Central memory CD4-positive, alpha-beta T cell (primary cell): ENCODE data around the gene TNIP1.
A peak's percentile ranks its signal among the peaks of the same experiment; 100 is the strongest.

Source experiments
- DNase-seq: peaks from one replicate; pipeline ENCODE4 v3.0.0; 2022

Gene TNIP1

DNA sequence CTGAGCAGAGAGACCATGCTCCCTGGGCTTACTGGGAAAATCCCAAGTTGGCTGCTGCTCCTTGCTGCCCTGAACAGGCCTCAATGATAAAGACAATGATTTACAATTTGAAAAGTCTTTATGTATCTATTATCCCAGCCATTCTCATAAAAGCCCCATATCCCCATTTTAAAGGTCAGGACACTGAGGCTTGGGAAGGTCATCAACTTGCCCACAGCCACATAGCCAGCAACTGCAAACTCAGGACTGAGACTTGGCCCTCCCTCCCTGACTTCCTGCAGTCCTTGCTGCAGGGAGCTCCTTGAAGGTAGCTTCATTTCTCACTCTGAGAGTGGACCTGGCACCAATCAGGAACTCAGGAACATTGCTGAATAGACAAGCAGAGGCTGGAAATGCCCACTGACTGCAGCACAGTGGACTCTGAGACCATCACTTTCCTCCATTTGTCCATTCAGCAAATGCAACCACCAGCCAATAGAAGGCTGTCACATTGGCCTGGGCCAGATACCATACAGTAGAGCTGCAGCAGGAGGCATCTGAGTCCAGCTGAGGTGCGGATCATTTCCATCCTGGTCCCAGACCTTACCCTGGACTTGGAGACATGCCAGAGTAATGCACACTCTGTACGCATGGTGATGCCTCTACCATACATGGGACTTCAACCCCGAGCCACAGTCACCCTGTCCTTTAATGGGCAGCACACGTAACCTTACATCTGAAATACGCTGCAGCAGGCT, 18.3 kb downstream of the TNIP1 start:
- DNase-seq = no peak

DNA sequence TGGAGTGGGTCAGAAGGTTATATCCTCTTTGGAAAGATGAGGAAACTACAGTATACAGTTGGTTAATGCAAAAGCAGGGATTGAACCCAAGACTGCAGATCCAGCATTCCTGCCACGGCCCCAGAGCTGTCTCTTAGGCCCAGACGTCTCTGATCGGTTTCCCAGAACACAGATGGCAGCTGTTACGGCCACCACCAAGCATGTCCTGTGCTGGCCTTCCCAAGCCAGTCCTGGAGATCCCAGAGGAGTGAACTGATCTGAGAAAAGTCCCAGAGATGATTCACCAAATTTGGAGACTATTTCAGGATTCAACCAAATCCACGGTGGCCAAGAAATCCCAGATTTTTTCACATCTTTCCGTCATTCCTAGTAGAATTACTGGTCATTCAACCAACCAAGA, 20.1 kb downstream of the TNIP1 start:
- DNase-seq = no peak

DNA sequence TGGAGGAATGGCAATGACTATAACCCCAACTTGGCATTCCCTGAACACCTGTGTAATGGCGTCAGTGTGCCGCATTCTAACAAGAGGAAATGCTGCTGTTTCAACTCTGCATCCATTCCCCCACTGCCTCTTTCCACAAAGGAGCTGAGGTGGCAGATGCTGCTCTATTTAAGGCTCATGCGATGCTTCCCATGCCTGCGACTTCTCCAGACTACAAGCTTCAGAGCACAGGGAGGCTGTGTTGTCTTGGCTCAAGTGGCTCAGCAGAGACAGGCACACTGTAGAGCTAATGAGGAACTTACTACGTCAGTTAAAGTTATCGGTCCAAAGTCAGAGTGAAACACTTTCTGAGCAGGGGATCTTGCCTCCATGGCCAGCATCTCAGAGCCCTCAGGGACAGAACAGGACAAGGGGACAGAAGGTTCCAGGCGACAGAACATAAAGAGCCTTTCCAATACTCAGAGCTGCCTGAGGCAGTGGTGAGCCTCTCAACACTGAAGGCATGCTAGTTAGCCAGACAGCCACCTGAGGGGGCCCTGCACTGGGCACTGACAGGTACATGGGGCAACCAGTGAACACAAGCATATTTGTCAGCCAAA, 21.8 kb downstream of the TNIP1 start:
- DNase-seq = no peak

DNA sequence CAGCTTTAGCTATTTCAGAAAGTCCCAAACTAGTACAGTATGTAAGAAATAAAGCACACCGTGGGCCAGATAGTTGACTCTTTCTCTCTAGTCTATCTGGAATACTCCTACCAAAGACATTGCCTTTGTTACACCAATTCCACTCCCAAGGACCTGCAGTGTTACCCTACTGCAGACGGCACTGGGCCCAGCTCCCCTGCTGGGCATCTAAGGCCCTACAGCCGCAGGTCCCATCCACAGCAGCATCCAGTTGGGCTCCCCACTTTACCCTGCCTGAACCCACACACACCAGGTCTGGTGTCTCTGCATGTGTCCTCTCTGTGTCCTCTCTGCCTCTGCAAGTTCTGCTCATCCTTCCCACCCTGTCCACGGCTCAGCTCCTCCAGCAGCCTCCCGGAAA, 22.5 kb downstream of the TNIP1 start:
- no peak for DNase-seq

DNA sequence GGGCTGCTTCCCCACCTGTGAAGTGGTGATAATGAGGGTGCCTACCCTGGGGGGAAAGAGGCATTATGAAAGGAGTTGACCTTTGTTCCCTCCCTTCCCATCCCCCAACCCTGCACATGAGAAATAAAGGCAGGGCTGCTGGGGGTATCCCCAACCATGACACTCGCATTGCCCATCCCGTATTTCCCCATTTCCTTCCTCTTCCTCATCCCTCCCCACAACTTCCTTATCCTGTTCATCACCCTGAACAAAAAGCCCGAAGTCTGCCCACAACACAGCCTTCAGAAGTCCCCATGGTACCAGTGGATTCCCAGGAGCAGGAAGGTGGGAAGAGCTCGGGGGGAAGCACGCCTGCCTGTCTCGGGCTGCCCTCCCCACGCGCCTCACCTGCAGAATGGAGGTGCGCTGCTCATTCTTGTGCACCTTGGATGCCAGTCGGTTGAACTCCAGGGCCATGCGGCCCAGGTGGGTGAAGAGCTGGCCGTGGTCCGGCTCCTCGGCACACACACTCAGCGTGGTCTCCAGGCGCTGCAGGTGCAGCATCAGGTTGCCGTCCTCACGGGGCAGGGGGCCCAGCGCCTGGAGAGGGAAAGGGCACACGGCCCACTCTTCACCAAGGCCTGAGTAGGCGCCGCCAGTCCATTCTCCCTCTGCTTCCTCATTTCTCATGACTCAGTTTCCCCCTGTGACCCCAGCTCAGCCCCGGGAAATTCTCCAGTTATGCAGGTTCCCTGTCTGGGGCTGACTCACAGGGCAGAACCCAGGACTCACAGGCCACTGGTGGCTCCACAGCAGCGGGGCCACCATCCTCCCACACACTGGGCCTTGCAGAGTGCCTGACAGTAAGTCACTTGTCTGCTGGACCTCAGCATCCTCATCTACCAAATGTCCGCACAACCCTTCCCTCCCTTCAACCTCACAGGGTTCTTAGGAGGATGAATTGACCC, 24.2 kb downstream of the TNIP1 start:
- no peak for DNase-seq

DNA sequence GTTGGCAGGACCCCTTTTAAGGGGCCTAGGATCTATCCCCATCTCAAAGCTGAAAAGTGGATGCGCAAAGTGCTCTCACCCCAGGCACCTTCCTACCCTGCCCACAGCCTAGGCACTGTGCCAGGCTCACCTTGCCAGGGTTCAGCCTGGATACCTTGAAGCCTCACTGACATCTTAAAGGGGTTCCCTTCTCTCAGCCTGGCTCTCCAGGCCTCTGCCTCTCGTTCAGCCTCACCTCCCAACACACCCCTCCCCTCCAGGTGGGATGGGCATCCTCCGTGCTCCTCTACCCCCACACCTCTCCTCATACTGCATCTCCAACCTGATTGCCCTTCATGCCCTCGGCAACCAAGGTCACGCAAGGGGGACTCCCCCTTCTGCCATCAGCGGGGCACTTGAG, 25.5 kb downstream of the TNIP1 start:
- DNase-seq = no peak

DNA sequence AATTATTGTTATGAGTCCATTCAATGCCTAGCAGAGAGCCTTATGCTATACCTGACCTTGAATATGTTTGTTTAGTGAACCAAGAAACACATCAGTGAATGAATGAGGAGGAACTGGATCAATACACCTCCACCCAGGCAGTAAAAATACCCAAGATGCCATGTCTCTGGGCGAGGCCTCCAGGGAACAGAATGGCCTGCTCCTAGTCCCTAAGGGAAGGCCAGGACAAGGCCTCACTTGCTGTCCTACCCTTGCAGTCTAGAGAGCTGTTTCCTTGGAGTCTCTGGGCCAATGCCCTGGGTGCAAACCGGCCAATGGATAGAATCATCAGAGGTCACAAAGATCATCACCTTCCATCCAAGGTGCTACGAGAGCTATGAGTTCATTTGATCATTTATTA, 26.1 kb downstream of the TNIP1 start:
- no peak for DNase-seq

DNA sequence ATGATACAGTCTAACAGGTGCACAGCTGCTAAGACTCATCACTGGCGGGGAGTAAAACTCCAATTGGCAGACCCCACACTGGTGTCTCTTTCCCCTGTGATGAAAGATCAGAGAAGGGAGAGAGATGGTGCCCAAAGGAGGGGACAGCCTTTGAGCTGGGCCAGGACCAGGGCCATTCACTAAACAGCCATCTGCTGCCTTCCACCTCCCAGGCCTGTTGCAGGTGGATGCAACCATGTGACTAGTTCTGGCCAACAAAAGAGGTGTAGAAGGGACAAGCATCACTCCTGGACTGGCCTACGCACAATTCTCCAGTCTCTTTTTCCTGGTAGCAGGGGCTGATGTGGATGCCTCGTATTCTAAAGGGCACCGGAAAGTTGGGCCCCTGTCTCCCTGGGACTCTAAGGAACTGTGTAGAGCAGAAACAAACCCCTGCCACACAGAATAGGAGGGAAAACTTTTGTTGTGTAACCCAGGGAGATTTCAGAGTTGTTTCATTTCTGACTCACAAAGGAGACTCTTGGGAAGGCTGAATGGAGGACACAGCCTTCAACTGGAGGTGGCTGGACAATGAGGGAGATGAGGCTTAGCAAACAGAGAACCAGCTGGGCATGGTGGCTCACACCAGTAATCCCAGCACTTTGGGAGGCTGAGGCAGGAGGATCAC, 26.9 kb downstream of the TNIP1 start:
- no peak for DNase-seq

DNA sequence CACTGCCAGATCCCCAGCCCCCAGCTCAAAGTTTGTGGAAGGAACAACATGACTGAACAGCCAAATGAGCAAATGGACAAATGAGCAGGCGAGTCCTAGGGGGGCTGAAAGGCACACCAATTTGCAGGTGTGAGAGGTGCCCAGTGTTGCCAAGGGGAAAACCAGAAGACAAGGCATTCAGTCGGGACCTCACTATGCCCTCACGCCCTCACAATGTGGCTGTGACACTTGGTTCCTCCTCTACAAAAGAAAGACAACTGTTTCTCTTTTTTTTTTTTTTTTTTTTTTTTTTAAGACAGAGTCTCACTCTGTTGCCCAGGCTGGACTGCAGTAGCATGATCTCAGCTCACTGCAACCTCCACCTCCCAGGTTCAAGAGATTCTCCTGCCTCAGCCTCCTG, 28.0 kb downstream of the TNIP1 start:
- no peak for DNase-seq

DNA sequence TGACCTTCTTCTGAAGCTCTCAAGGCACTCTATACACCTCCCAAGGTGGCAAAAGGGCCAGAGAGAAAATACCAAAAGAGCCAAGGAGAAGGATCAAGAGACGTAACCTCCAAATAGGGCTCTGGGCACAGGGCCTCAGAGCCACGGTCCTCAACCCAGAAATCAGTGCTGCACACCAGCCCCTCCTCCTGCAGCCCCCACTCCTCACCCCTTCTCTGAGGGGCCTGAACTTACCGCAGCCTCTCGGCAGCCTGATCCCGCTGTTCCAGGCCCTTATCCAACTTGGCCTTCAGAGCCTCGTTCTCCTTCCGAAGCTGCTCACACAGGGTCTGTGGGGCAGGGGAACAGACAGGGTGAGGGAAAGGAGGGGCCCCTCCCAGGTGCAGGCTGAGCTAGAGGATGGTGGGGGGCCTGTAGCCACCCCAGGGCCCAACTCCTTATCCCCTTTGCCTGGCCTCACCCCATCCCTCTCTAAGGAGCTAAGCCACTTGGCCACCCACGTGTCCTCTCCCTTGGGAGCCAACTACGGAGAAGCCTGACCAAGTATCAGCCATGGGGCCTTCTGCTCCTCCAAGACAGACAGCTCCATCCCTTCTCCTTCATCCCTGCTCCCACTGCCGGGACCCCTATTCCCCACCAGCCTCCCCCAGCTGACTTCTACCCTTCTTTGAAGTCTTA, 28.8 kb downstream of the TNIP1 start:
- no peak for DNase-seq

DNA sequence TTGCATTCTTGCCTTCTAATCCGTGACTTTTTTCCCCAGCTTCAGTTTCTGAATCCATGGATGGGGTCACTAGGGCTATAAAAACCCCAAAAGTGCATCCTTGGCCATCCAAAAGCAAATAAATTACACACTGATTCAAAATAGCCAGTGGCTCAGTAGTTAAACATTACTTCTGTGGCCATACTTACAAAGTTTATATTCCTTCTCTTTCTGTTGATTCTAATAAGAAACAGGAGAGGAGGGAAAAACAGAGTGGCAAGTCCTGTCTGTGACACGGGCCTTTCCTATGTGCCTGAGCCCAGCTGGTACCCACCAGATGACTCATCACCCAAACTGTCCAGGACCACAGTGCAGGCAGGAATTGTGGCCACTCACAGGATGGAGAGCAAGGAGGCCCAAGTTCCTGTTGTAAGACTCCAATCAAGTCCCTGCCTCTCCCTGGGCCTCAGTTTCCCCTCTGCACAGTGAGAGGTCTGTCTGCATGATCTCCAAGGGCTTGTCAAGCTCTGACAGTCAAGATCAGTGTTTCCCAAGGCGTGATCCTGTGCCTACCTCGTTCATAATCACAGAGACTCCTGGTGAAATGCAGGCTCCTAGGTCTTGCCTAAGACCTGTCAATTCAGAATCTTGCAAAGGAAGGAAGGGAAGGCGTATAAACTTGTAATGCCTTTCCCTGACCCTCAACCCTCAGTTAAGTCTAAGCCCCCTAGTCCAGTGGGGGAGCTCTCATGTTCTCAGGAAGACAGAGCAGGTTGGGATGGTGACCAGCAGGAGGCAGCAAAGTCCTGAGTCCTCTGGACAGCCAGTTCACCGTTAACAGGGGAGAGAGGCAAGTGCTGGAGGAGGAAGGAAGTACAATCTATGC, 29.5 kb downstream of the TNIP1 start:
- peak; percentile 48 for DNase-seq

DNA sequence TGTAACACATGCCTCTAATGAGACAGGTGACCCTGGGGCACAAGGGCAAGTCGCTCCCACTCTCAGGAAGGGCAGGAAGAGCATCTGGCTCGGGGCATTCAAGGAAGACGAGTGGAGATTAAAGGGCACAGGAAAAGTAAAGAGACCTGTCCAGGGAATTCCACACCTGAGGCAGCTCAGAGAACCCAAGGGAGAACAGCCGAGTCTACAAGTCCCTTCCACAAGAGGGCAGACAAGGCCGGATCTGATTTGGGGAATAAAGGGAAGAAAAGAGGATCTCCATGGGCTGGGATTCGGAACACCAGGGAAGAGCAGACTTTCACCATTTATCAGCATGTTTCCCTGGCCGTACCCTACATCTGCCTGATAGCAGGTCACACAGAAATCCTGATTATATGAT, 32.3 kb downstream of the TNIP1 start:
- DNase-seq = no peak

DNA sequence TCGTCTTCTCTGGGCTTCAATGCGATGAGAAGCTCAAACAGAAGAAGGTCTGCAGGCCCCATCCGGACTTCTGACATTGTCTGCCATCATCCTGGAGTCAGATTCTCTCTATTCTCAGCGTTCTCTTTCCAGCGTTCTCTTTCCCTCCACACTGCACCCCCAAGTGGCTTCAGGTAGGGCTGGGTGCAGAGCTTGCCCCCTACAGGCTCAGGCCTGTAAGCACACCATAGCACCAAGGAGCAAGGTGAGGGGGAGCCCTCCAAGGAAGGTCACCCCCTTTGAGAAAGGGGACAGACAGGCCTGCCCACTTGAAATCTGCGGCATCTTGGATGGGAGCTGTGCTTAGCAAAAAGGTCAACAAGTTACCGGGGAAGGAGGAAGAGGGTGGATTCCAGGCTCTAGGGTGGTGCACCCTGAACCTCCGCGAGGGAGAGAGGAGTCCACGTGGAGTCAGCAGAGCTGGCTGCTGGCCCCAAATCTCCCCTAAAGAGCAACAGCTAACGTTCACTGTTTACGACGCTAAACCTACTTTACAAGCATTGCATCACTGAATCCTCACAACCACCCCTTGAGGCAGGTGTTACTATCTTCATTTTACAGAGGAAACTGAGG, 32.9 kb downstream of the TNIP1 start:
- DNase-seq = peak; percentile 16

DNA sequence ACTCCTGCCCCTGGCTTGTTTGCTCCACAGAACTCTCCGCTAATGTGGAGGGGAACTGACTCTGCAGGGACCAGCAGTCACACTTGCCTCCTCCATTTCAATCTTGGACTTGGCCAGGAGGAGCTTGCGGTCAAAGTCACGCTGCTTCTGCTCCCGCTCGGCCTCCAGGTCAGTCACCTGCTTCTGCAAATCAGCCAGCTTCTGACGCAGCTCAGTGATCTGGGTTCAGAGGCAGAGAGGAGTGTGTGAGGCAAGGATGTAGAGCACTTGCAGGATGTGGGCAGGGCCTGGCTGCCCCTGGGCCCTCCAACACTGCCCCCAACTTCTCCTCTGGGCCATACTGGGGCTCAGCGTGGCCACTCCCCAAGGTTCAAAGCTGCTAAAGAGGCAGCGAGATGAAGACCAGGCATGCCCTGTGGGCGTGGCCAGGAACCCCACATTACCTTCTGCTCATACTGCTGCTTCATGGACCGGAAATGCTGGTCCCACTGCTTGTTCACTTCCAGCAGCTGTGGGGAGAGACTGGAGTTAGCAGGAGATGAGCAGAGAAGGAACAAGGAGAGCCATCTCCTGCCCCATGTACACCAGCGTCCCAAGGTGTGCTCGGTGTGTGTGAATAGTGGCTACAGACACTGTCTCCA, 38.3 kb downstream of the TNIP1 start:
- DNase-seq = no peak

DNA sequence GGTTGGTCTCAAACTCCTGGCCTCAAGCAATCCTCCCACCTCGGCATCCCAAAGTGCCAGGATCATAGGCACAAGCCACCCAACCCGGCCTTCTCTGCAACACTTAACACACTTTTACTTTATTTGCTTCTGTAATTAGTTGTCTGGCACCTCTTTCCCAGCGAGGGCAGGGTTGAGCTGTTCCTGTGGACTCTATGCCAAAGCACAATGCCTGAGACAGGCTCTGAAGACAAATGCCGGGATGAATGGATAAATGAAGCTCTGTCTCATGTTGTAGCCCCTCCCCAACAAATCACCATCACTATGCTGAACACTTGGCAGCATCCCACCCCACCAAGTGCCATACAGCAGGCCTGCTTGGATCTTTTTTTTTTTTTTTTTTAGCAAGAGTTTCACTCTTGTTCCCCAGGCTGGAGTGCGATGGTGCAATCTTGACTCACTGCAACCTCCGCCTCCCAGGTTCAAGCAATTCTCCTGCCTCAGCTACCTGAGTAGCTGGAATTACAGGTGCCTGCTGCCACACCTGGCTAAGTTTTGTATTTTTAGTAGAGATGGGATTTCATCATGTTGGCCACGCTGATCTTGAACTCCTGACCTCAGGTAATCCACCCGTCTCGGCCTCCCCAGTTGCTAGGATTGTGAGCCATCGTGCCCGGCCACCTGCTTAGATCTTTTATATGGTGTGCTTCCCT, 39.1 kb downstream of the TNIP1 start:
- no peak for DNase-seq

DNA sequence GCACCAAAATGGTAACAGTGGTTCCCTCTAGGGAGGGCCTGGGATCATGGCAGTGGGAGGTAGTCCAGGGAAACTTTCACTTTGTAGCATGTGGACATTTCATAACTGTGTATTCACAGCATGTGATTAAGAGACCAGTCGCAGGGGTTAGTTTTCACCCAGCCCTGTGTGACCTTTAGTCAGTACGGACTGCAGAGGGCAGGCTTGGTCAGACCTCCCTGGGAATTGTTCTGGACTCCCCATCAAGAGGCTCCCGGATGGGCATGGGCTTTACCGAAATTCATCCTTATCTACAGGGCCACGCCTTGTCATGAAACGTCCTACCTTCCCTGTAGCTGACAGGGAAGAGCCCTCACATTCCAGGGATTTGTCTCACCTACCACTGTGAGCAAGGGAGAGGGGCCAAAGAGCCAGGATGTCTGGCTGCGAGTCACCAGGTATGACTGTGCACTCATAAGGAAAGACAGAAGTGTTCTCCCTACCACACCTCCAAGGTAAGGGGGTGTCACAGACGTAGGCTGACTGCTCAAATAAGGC, 40.6 kb downstream of the TNIP1 start:
- no peak for DNase-seq

DNA sequence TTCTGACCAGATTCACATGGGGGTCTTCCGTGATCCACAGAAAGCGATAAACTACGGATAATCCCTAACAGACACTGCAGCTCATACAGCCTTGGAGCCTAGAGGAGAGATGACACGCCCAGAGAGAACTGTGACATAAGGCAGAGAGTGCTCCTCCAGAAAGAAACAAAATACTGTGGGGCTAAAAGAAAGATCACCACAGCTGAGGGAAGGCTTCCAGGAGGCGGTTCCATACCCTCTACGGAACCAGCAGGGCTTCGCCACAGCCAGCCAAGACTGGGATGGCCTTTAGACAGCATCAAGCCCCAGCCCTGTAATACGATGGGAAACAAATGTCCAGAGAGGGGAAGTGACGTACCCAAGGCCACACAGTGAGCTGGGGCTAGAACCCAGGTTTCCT, 41.2 kb downstream of the TNIP1 start:
- DNase-seq = no peak

DNA sequence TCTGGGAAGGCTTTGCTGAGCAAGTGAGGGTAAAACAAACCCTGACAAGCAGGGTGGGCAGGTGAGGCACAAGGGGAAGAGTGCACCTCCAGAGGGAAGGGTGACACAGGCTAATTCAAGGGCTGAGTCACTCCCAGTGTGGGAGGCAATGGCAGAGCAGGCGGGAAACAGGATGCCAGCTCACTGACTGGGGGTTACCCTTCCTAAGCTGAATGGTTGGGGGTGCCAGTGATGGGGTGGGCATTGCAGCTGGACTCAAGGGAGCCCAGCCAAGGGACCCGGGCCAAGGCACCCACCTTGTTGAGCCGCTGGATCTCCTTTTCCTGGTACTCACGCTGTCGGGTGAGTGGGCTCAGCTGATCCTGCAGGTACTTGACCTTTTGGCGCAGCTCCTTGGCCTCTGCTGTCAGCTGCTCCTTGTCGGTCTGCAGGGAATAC, 42.0 kb downstream of the TNIP1 start:
- no peak for DNase-seq

DNA sequence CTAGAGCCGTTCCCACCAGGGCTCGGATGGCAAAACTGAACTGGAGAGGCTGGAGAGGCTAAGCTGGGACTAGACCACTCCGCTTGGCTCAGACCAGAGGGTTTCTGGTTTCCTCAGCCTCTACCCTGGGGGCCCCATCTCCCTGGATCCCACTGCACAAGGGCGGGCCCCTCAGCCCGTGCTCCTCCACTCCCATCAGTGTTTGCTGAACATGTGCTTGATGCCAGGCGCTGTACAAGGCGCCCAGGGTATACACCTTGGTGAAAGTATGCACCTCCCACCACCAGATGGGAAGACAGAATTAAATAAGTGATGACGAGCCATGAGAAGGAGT, 42.5 kb downstream of the TNIP1 start:
- DNase-seq = no peak
